Endothelial cell of umbilical vein (primary cell): ENCODE results near the gene CHGA.

Experiments used
- CTCF ChIP-seq, 2 donors: IDR thresholded peaks; 1 replicate in 1 of 2; 2 replicates in 1 of 2; pipeline ENCODE4 v1.5.1; 2011; ENCODE audit warnings: low read length in 2 of 2, mild to moderate bottlenecking in 2 of 2, moderate library complexity in 2 of 2, control low read depth in 1 of 2, inconsistent platforms in 1 of 2, low read depth in 1 of 2; ENCODE audit not compliant: insufficient read depth in 1 of 2; ENCODE audit errors: extremely low read depth in 1 of 2
- POLR2AphosphoS5 ChIP-seq: IDR thresholded peaks from 2 replicates; pipeline ENCODE4 v1.6.1; 2012; ENCODE audit warnings: low read depth, mild to moderate bottlenecking, control low read depth, low read length, moderate library complexity; ENCODE audit not compliant: insufficient read depth

GRCh38 chr14:92924247-92924646 lies 1.3 kb downstream of the CHGA start:
- no peak for TF ChIP-seq CTCF (IDR thresholded peaks at IDR 0.05; ENCODE audit: extremely low read depth in 1 of 2, insufficient read depth in 1 of 2, low read depth in 1 of 2, low read length in 2 of 2)
- TF ChIP-seq POLR2AphosphoS5, result no peak
